NCI-H82 (cell line): ENCODE results near the gene TPRG1.

ENCODE experiments used
- DNase-seq: peaks from one replicate; lab custom pipeline; 2025; lab: John Stamatoyannopoulos, UW

The TPRG1 gene

GRCh38 chr3:189171707-189172106, at the start of gene TPRG1:
TSS of gene TPRG1 (plus strand) at chr3:189171971. CDS start at chr3:189207385, 35,414 bp downstream.
- no peak for DNase-seq

GRCh38 chr3:189122110-189122509, 49.7 kb upstream of the TPRG1 start:
- no peak for DNase-seq

GRCh38 chr3:189122526-189123205, 49.1 kb upstream of the TPRG1 start:
- DNase-seq: no peak

GRCh38 chr3:189123595-189124387, 48.0 kb upstream of the TPRG1 start:
- no peak for DNase-seq

- no peak for DNase-seq
These were observed 39.5 kb upstream of the TPRG1 start for GRCh38 chr3:189132231-189132671.

- no peak for DNase-seq
These were observed 38.9 kb upstream of the TPRG1 start for GRCh38 chr3:189132839-189133238.

- no peak for DNase-seq
These were observed 38.0 kb upstream of the TPRG1 start for GRCh38 chr3:189133768-189134167.

GRCh38 chr3:189137416-189137815, 34.4 kb upstream of the TPRG1 start:
- DNase-seq: no peak

GRCh38 chr3:189138901-189139610, 32.7 kb upstream of the TPRG1 start:
- no peak for DNase-seq

GRCh38 chr3:189139611-189139940, 32.2 kb upstream of the TPRG1 start:
- no peak for DNase-seq

- DNase-seq: no peak
These were observed 29.2 kb upstream of the TPRG1 start for GRCh38 chr3:189142527-189142926.

GRCh38 chr3:189143321-189143720, 28.4 kb upstream of the TPRG1 start:
- DNase-seq: no peak

GRCh38 chr3:189143771-189144170, 28.0 kb upstream of the TPRG1 start:
- no peak for DNase-seq

GRCh38 chr3:189144645-189145044, 27.1 kb upstream of the TPRG1 start:
- DNase-seq: peak; percentile 40

- no peak for DNase-seq
These were observed 24.9 kb upstream of the TPRG1 start for GRCh38 chr3:189146848-189147247.

- peak; percentile 75 for DNase-seq
These were observed 23.7 kb upstream of the TPRG1 start for GRCh38 chr3:189148081-189148507.

GRCh38 chr3:189149203-189149602, 22.6 kb upstream of the TPRG1 start:
- DNase-seq: no peak

GRCh38 chr3:189157232-189158007, 14.4 kb upstream of the TPRG1 start:
- no peak for DNase-seq

- no peak for DNase-seq
These were observed 13.7 kb upstream of the TPRG1 start for GRCh38 chr3:189158034-189158433.

- DNase-seq: no peak
These were observed 11.1 kb upstream of the TPRG1 start for GRCh38 chr3:189160519-189161309.

- DNase-seq: no peak
These were observed 6.6 kb upstream of the TPRG1 start for GRCh38 chr3:189165092-189165612.
